Activated CD4-positive, alpha-beta memory T cell treated with anti-CD3 and anti-CD28 coated beads, Interleukin-2, amount 10 ng/mL, durations not matched to agents 7 days and 5 days (primary cell): ENCODE data around the gene ZNF101. TPM values are rescaled to one million over a fixed set of nuclear protein-coding genes. Genes with fewer than 3 reads are reported as not detected.

Experiments
- CTCF ChIA-PET: fragments of 350-600 bp; sonication (Branson Sonifier 250); formaldehyde crosslinking; loops from one replicate; lab custom pipeline; 2021; ENCODE audit warnings: antibody characterized with exemption, inconsistent platforms; lab: Charles Lee
- POLR2A ChIA-PET: fragments of 350-600 bp; sonication (Branson Sonifier 250); formaldehyde crosslinking; loops from one replicate; lab custom pipeline; 2021; ENCODE audit warnings: antibody characterized with exemption; lab: Charles Lee
- DNase-seq: peaks from one replicate; pipeline ENCODE4 v3.0.0-alpha.2; 2020
- H3K27ac Mint-ChIP-seq: one replicate; pipeline ENCODE4 v1.8.0; 2021; ENCODE audit warnings: mild to moderate bottlenecking, mixed read lengths
- H3K27me3 Mint-ChIP-seq: one replicate; pipeline ENCODE4 v1.8.0; 2021; ENCODE audit warnings: mixed read lengths
- H3K36me3 Mint-ChIP-seq: one replicate; pipeline ENCODE4 v1.8.0; 2021; ENCODE audit warnings: low read depth, mixed read lengths
- H3K4me1 Mint-ChIP-seq: one replicate; pipeline ENCODE4 v1.8.0; 2021; ENCODE audit warnings: mixed read lengths
- H3K4me3 Mint-ChIP-seq: one replicate; pipeline ENCODE4 v1.8.0; 2021; ENCODE audit warnings: mild to moderate bottlenecking, mixed read lengths
- H3K9me3 Mint-ChIP-seq: one replicate; pipeline ENCODE4 v1.8.0; 2021; ENCODE audit warnings: mixed read lengths
- total RNA-seq, 2 experiments: library from RNA; stranded (reverse); gene quantifications; one replicate each; pipeline ENCODE4 v1.2.3, GENCODE V29; 2021

Gene ZNF101
- total RNA-seq, 2 experiments from 2014 or later: 105 to 108 TPM

- ChIA-PET POLR2A (interaction anchor here (0.9 to 2.5 kb wide), 2 partner anchors 16 to 114 kb away, joined by 4 to 22 read pairs; no protein-coding TSS in a partner anchor), CTCF (interaction anchor here (0.5 to 1.9 kb wide), 3 partner anchors 36 to 114 kb away, joined by 3 to 34 read pairs (median 3); no protein-coding TSS in a partner anchor)
- peaks cover 59% of the 10 kb centered on the region for H3K36me3 Mint-ChIP-seq
- peaks cover 17% of the 10 kb centered on the region for H3K4me1 Mint-ChIP-seq
- H3K4me3 Mint-ChIP-seq: no peak overlapping the region
- H3K27ac Mint-ChIP-seq: no peak overlapping the region
- no peaks in the 10 kb centered on the region for H3K27me3 Mint-ChIP-seq
- DNase-seq: no peak
- no peaks in the 10 kb centered on the region for H3K9me3 Mint-ChIP-seq
These were observed 23.3 kb upstream of the ZNF101 start for GRCh38 chr19:19645233-19645870.

GRCh38 chr19:19647037-19647835 is 21.4 kb upstream of the ZNF101 start:
- no peaks in the 10 kb centered on the region for H3K9me3 Mint-ChIP-seq
- ChIA-PET POLR2A (no interaction called here), CTCF (interaction anchor here (0.6 kb wide), 1 partner anchor 772 kb away, joined by 3 read pairs; no protein-coding TSS in a partner anchor)
- no peak overlapping the region for H3K27ac Mint-ChIP-seq
- no peaks in the 10 kb centered on the region for H3K27me3 Mint-ChIP-seq
- no peak overlapping the region for H3K4me3 Mint-ChIP-seq
- peaks cover 65% of the 10 kb centered on the region for H3K36me3 Mint-ChIP-seq
- DNase-seq: no peak
- H3K4me1 Mint-ChIP-seq: peaks cover 9% of the 10 kb centered on the region

- H3K27me3 Mint-ChIP-seq: no peaks in the 10 kb centered on the region
- DNase-seq: no peak
- ChIA-PET POLR2A (no interaction called here), CTCF (interaction anchor here (1.6 kb wide), 1 partner anchor 117 kb away, joined by 3 read pairs; no protein-coding TSS in a partner anchor)
- H3K4me3 Mint-ChIP-seq: no peak overlapping the region
- H3K4me1 Mint-ChIP-seq: peaks cover 2% of the 10 kb centered on the region
- peaks cover 63% of the 10 kb centered on the region for H3K36me3 Mint-ChIP-seq
- no peaks in the 10 kb centered on the region for H3K9me3 Mint-ChIP-seq
- H3K27ac Mint-ChIP-seq: no peak overlapping the region
These were observed 19.5 kb upstream of the ZNF101 start for GRCh38 chr19:19649155-19649554.

- DNase-seq: no peak
- peaks cover 65% of the 10 kb centered on the region for H3K36me3 Mint-ChIP-seq
- ChIA-PET POLR2A (interaction anchor here (1.5 to 4.5 kb wide), 2 partner anchors 13 to 23 kb away, joined by 3 to 36 read pairs; partner anchors contain the start of gene ATP13A1), CTCF (interaction anchor here (1.6 kb wide), 1 partner anchor 117 kb away, joined by 3 read pairs; no protein-coding TSS in a partner anchor)
- no peak overlapping the region for H3K4me3 Mint-ChIP-seq
- H3K27me3 Mint-ChIP-seq: no peaks in the 10 kb centered on the region
- H3K27ac Mint-ChIP-seq: no peak overlapping the region
- no peaks in the 10 kb centered on the region for H3K9me3 Mint-ChIP-seq
- peaks cover 2% of the 10 kb centered on the region for H3K4me1 Mint-ChIP-seq
These were observed 19.1 kb upstream of the ZNF101 start for GRCh38 chr19:19649580-19649995.

- DNase-seq: no peak
- ChIA-PET POLR2A (interaction anchor here (1.2 to 4.5 kb wide), 4 partner anchors 12 to 134 kb away, joined by 3 to 36 read pairs (median 4); partner anchors contain the start of genes ATP13A1 and NDUFA13), CTCF (interaction anchor here (1.0 to 1.6 kb wide), 4 partner anchors 72 to 118 kb away, joined by 3 to 4 read pairs (median 3); no protein-coding TSS in a partner anchor)
- Mint-ChIP-seq H3K27me3 (no peaks in the 10 kb centered on the region), H3K4me3 (no peak overlapping the region), H3K4me1 (peaks cover 2% of the 10 kb centered on the region), H3K36me3 (peaks cover 72% of the 10 kb centered on the region), H3K9me3 (no peaks in the 10 kb centered on the region), H3K27ac (no peak overlapping the region)
These were observed 18.3 kb upstream of the ZNF101 start for GRCh38 chr19:19650331-19650730.

- no peak overlapping the region for H3K27ac Mint-ChIP-seq
- ChIA-PET POLR2A (interaction anchor here (1.2 to 4.5 kb wide), 5 partner anchors 11 to 135 kb away, joined by 3 to 36 read pairs (median 3); partner anchors contain the start of genes ATP13A1 and NDUFA13), CTCF (interaction anchor here (1.0 to 1.3 kb wide), 3 partner anchors 73 to 100 kb away, joined by 3 to 4 read pairs (median 3); no protein-coding TSS in a partner anchor)
- peaks cover 76% of the 10 kb centered on the region for H3K36me3 Mint-ChIP-seq
- no peaks in the 10 kb centered on the region for H3K27me3 Mint-ChIP-seq
- DNase-seq: no peak
- H3K9me3 Mint-ChIP-seq: no peaks in the 10 kb centered on the region
- peaks cover 2% of the 10 kb centered on the region for H3K4me1 Mint-ChIP-seq
- H3K4me3 Mint-ChIP-seq: no peak overlapping the region
These were observed 17.6 kb upstream of the ZNF101 start for GRCh38 chr19:19651076-19651475.

- peaks cover 2% of the 10 kb centered on the region for H3K4me1 Mint-ChIP-seq
These were observed 15.9 kb upstream of the ZNF101 start for GRCh38 chr19:19652482-19653295.

GRCh38 chr19:19653597-19654147 is 15.0 kb upstream of the ZNF101 start:
- no peaks in the 10 kb centered on the region for H3K9me3 Mint-ChIP-seq
- peaks cover 79% of the 10 kb centered on the region for H3K36me3 Mint-ChIP-seq
- no peak for DNase-seq
- POLR2A ChIA-PET: interaction anchor here (0.9 to 4.5 kb wide), 3 partner anchors 8 to 14 kb away, joined by 3 to 36 read pairs (median 3); partner anchors contain the start of gene ATP13A1
- H3K27ac Mint-ChIP-seq: no peak overlapping the region
- H3K4me3 Mint-ChIP-seq: no peak overlapping the region
- CTCF ChIA-PET: interaction anchor here (0.9 to 1.2 kb wide), 2 partner anchors 10 to 122 kb away, joined by 3 read pairs; partner anchors contain the start of gene GMIP
- peaks cover 2% of the 10 kb centered on the region for H3K4me1 Mint-ChIP-seq
- H3K27me3 Mint-ChIP-seq: no peaks in the 10 kb centered on the region

More at GRCh38 chr19:19652482-19653295, 15.9 kb upstream of the ZNF101 start:
- ChIA-PET CTCF (interaction anchor here (0.8 to 1.2 kb wide), 3 partner anchors 9 to 121 kb away, joined by 3 to 4 read pairs (median 3); partner anchors contain the start of gene GMIP), POLR2A (interaction anchor here (1.3 to 4.5 kb wide), 2 partner anchors 9 kb away, joined by 4 to 36 read pairs; partner anchors contain the start of genes ATP13A1 and GMIP)
- H3K9me3 Mint-ChIP-seq: no peaks in the 10 kb centered on the region
- H3K36me3 Mint-ChIP-seq: peaks cover 75% of the 10 kb centered on the region
- H3K27me3 Mint-ChIP-seq: no peaks in the 10 kb centered on the region
- H3K4me3 Mint-ChIP-seq: no peak overlapping the region
- H3K27ac Mint-ChIP-seq: peak overlapping the region; percentile 7
- no peak for DNase-seq

- H3K27ac Mint-ChIP-seq: no peak overlapping the region
- no peak for DNase-seq
- ChIA-PET CTCF (no interaction called here), POLR2A (interaction anchor here (1.1 to 2.2 kb wide), 3 partner anchors 10 to 14 kb away, joined by 3 to 6 read pairs (median 3); partner anchors contain the start of gene ZNF101)
- no peaks in the 10 kb centered on the region for H3K27me3 Mint-ChIP-seq
- H3K4me3 Mint-ChIP-seq: no peak overlapping the region
- no peaks in the 10 kb centered on the region for H3K9me3 Mint-ChIP-seq
- peaks cover 79% of the 10 kb centered on the region for H3K36me3 Mint-ChIP-seq
- H3K4me1 Mint-ChIP-seq: no peaks in the 10 kb centered on the region
These were observed 14.2 kb upstream of the ZNF101 start for GRCh38 chr19:19654441-19654840.

- POLR2A ChIA-PET: interaction anchor here (1.1 to 2.2 kb wide), 2 partner anchors 9 to 13 kb away, joined by 3 to 6 read pairs; partner anchors contain the start of gene ZNF101
- CTCF ChIA-PET: no interaction called here
- no peak for DNase-seq
- Mint-ChIP-seq H3K27me3 (no peaks in the 10 kb centered on the region), H3K27ac (no peak overlapping the region), H3K4me1 (peaks cover 3% of the 10 kb centered on the region), H3K36me3 (peaks cover 84% of the 10 kb centered on the region), H3K9me3 (no peaks in the 10 kb centered on the region), H3K4me3 (no peak overlapping the region)
These were observed 13.5 kb upstream of the ZNF101 start for GRCh38 chr19:19655051-19655594.

GRCh38 chr19:19655641-19656343 is 12.8 kb upstream of the ZNF101 start:
- H3K4me3 Mint-ChIP-seq: no peak overlapping the region
- no peak overlapping the region for H3K27ac Mint-ChIP-seq
- peaks cover 79% of the 10 kb centered on the region for H3K36me3 Mint-ChIP-seq
- peaks cover 3% of the 10 kb centered on the region for H3K4me1 Mint-ChIP-seq
- CTCF ChIA-PET: no interaction called here
- no peak for DNase-seq
- H3K9me3 Mint-ChIP-seq: no peaks in the 10 kb centered on the region
- POLR2A ChIA-PET: interaction anchor here (2.2 kb wide), 1 partner anchor 12 kb away, joined by 6 read pairs; the partner anchor contains the start of gene ZNF101
- no peaks in the 10 kb centered on the region for H3K27me3 Mint-ChIP-seq
